ENCODE data around the gene TBC1D2B.

Gene TBC1D2B

GRCh38 chr15:78083687-78084448, 6.4 kb upstream of the TBC1D2B start:
- H3K36me3 Mint-ChIP-seq = no peaks in the 10 kb centered on the region
- peak overlapping the region; percentile 11 for H3K27ac Mint-ChIP-seq
- no peak overlapping the region for H3K4me3 Mint-ChIP-seq
- H3K9me3 Mint-ChIP-seq = no peaks in the 10 kb centered on the region
- DNase-seq (ENCODE audit: low spot score in 2 of 2) = no peak
- ATAC-seq = no peak
- peaks cover 13% of the 10 kb centered on the region for H3K4me1 Mint-ChIP-seq

GRCh38 chr15:78083186-78083585, 5.7 kb upstream of the TBC1D2B start:
- DNase-seq (ENCODE audit: low spot score in 2 of 2) (no peak), ATAC-seq (no peak)
- H3K4me1 Mint-ChIP-seq = peaks cover 16% of the 10 kb centered on the region
- H3K4me3 Mint-ChIP-seq = no peak overlapping the region
- no peaks in the 10 kb centered on the region for H3K36me3 Mint-ChIP-seq
- H3K9me3 Mint-ChIP-seq = no peaks in the 10 kb centered on the region
- H3K27ac Mint-ChIP-seq = peak overlapping the region; percentile 11

- no peak for ATAC-seq
These were observed 5.2 kb upstream of the TBC1D2B start for GRCh38 chr15:78082743-78083110.

DNA sequence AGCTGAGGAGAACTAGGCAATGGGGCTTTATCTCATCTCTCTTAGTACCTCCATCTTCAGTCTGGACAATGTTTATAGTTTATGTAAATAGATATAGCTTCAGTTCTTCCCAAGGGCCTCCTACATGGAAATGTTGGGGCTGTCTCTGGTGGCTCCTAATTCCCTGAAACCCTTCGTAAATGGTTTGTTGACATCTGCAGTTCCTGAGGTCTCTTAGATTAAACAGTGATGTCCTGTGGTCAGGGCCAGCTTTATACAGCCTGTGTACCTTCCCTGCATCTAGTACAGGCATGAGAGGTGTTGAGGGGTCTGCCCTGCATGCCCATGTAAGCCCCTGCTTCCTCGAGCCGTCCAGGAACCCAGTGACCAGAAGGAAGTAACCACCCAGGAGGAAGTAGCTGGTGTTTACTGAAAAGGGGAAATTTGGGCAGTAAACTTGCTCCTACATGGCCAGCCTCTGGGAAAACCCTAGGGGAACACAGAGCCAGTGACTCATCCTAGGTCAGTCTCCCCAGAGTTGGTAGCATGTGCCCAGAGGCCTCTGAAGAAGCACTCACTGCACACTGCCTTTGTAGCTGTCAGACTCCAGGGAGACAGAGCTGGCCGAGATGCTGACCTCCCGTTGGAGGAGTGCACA, 4.7 kb upstream of the TBC1D2B start:
- peaks cover 21% of the 10 kb centered on the region for H3K4me1 Mint-ChIP-seq
- peak overlapping the region; percentile 11 for H3K27ac Mint-ChIP-seq
- DNase-seq (ENCODE audit: low spot score in 2 of 2) (no peak), ATAC-seq (peak; percentile 48)
- H3K4me3 Mint-ChIP-seq = no peak overlapping the region
- H3K36me3 Mint-ChIP-seq = no peaks in the 10 kb centered on the region
- no peaks in the 10 kb centered on the region for H3K9me3 Mint-ChIP-seq

More at GRCh38 chr15:78082743-78083110, 5.2 kb upstream of the TBC1D2B start:
- Mint-ChIP-seq H3K27ac (peak overlapping the region; percentile 11), H3K9me3 (no peaks in the 10 kb centered on the region), H3K36me3 (no peaks in the 10 kb centered on the region), H3K4me1 (peaks cover 21% of the 10 kb centered on the region), H3K4me3 (no peak overlapping the region)
- DNase-seq (ENCODE audit: low spot score in 2 of 2) = no peak

DNA sequence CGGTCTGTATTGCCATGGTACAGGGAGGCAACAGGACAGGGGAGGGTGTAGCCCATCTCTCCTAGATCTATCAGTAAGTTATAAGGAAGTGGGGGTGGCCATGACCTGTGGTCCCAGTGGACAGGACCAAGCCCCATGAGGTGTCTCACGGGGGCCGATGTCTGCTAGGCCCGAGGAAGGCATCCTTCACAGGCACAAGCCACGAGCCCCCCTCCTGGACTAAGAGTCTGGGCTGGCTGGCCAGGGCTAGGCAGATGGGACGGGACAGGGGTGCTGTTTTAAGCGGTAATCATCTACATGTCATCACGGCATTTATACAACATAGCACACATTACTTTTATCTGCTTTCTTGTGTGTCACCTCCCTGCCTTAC, 2.6 kb upstream of the TBC1D2B start:
- H3K4me1 Mint-ChIP-seq = peaks cover 32% of the 10 kb centered on the region

GRCh38 chr15:78079298-78080087, 2.0 kb upstream of the TBC1D2B start:
- ATAC-seq (no peak), DNase-seq (ENCODE audit: low spot score in 2 of 2) (no peak)
- H3K9me3 Mint-ChIP-seq = no peaks in the 10 kb centered on the region
- peaks cover 37% of the 10 kb centered on the region for H3K4me1 Mint-ChIP-seq
- peak overlapping the region; percentile 79 for H3K27ac Mint-ChIP-seq
- peaks cover 11% of the 10 kb centered on the region for H3K36me3 Mint-ChIP-seq
- no peak overlapping the region for H3K4me3 Mint-ChIP-seq

More for the DNA sequence above, 2.6 kb upstream of the TBC1D2B start:
- ATAC-seq (no peak), DNase-seq (ENCODE audit: low spot score in 2 of 2) (no peak)
- Mint-ChIP-seq H3K27ac (peak overlapping the region; percentile 79), H3K36me3 (peaks cover 11% of the 10 kb centered on the region), H3K4me3 (no peak overlapping the region), H3K9me3 (no peaks in the 10 kb centered on the region)

DNA sequence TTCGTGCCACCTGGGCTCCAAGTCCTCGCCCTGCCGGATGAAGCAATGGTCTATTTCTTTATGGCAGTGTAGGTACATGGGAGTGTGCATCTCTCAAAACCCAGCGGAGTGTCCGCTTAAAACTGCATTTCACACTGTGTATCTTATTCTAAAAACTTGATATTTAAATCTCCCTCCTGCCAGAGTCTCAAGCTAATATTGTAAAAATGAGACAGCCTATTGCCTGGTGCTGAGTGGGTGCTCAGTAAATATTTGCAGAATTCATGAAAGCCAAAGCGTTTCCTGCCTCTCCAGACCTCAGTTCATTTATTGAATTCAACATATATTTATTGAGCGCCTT, 330 bp upstream of the TBC1D2B start:
- Mint-ChIP-seq H3K4me1 (peaks cover 46% of the 10 kb centered on the region), H3K36me3 (peaks cover 11% of the 10 kb centered on the region), H3K9me3 (no peaks in the 10 kb centered on the region), H3K4me3 (peak overlapping the region; percentile 97), H3K27ac (peak overlapping the region; percentile 86)
- no peak for DNase-seq (ENCODE audit: low spot score in 2 of 2)
- peak; percentile 5 for ATAC-seq

DNA sequence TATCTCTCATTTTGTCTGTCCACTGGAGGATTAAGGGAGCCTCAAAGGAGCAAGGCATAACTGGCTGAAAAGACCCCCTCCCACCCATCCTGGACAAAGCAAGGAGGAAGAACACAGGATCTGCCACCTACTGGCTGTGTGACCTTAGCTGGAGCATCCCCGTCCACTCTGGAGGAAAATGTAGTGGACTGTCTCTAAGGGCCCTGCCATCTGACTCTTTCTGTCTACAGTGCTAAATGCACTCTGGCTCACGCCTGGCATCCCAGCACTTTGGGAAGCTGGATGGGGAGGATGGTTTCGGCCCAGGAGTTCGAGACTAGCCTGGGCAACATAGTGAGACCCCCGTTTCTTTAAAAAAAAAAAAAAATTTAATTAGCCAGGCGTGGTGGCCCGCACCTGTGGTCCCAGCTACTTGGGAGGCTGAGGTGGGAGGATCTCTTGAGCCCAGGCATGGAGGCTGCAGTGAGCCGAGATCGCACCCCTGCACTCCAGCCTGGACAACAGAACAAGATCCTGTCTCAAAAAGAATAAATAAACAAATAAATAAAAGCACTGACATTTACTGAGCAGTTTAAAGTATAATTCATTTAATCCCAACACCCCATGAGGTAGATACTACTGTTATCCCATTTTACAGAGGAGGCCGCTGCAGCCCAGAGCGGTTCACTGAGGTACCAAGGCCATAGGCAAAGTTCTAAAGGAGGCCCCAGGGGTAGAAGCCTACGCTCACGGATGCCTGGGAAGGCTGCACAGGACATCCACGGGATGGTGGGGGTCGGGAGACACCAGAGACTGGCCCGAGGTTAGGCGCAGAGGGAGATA, 1.1 kb downstream of the TBC1D2B start:
- H3K4me1 Mint-ChIP-seq = peaks cover 50% of the 10 kb centered on the region
- H3K4me3 Mint-ChIP-seq = peak overlapping the region; percentile 97
- DNase-seq (ENCODE audit: low spot score in 2 of 2) (no peak), ATAC-seq (peak; percentile 43)
- H3K9me3 Mint-ChIP-seq = no peaks in the 10 kb centered on the region
- peaks cover 11% of the 10 kb centered on the region for H3K36me3 Mint-ChIP-seq
- H3K27ac Mint-ChIP-seq = peak overlapping the region; percentile 94

DNA sequence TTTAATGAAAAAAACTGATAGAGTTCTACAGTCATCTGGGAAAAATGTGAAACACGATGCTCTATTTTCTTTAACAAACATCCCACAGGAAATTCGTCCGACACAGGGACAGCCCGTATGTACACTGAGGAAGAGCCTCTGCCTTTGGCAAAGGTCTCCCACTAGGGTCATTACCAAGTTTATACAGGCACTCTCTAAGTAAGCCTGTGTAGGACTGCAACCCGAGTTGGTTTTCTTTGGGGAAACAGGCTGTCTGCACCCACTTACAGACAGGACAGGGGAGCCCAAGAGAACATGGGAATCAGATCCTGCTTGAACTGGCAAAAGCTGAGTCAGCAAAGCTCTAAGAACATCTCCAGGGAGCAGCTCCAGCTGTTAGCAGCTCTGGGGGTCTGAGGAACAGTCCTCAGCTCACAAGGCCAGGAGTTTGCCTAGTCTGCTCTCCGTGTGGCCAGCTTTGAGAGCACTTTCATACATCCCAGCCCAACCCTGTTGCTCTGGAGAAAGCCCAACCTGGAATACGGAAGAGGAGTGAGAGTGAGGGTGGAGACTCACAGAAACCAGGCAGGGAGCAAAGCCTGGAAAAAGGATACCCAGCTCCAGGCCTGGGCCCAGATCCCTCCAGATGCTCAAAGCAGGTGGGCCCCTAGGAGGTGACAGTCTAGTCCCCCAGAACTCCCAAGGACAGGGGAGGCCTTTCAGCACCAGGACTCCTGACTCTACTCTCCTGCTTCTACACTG, 1.9 kb downstream of the TBC1D2B start:
- Mint-ChIP-seq H3K36me3 (peaks cover 11% of the 10 kb centered on the region), H3K27ac (peak overlapping the region; percentile 94), H3K9me3 (no peaks in the 10 kb centered on the region), H3K4me3 (peak overlapping the region; percentile 97), H3K4me1 (peaks cover 53% of the 10 kb centered on the region)
- DNase-seq (ENCODE audit: low spot score in 2 of 2) = no peak
- ATAC-seq = no peak

DNA sequence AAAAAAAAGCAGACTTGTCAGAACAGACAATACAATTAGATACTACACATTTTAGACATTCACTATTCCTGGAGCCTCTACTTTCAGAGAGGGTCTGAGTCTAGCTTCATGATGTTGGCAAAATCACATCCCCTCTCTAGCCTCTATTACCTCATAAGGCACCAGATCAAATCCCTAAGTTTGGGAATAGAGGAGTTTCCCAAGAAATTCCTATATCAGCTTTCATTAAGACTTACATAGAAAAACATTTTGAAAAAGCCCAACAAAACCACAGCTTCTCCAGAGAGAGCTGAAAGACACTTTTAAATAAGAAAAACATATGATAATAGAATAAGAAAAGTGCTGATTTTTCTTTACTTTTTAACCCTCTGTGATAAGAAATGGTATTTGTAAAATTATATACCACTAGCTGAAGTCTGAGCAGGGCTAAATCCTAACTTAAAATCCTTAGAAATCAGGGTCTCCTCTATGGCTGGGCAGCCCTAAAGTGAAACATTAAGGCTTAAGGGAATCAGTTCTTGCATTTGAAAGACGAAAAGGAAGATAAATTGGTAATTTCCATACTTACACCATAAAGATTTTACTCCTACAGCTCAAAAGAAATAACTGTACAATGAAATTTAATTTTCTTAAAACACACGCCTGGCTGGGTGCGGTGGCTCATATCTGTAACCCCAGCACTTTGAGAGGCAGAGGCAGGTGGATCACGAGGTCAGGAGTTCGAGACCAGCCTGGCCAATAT, 4.3 kb downstream of the TBC1D2B start:
- peak overlapping the region; percentile 8 for H3K27ac Mint-ChIP-seq
- H3K36me3 Mint-ChIP-seq = peaks cover 17% of the 10 kb centered on the region
- H3K4me3 Mint-ChIP-seq = peak overlapping the region; percentile 97
- ATAC-seq = no peak
- no peak for DNase-seq (ENCODE audit: low spot score in 2 of 2)
- no peaks in the 10 kb centered on the region for H3K9me3 Mint-ChIP-seq
- H3K4me1 Mint-ChIP-seq = peaks cover 46% of the 10 kb centered on the region

DNA sequence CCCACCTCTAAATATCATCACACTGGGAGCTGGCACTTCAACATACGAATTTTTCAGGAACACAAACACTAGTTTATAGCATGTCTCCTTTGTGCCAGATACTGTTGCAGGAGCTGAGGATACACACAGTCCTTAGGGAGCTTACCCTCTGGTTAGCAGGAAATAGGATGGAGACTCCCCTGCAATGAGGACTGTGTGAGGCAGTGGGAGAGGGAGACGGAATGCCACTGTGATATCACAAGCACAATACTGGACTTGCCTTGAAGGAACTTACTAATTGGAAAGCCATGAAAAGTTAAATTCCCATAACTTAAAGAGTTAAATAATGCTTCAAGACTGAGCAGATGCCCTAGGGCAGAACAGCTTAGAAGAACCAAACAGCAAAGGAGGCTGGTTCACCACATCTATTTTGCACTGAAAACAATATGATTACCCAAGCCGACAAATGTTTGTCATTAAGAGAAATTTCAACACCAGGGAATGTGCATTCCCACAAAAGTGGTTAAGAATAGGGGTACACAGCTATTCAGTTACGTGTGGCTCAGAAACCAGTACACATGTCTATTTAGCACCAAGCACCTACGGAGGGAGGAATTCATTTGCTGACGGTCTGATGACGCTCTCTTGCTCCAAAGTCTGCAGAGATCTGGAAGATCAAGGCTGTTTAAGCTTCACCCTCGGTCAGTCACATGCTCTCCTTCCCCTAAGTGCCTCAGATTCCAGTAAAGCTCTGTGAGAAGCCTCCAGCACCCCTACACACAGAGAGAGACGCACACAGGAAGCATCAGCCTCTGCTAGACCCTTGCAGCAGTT, 5.2 kb downstream of the TBC1D2B start:
- ATAC-seq (no peak), DNase-seq (ENCODE audit: low spot score in 2 of 2) (no peak)
- Mint-ChIP-seq H3K9me3 (no peaks in the 10 kb centered on the region), H3K4me3 (peak overlapping the region; percentile 97), H3K27ac (peak overlapping the region; percentile 8), H3K36me3 (peaks cover 17% of the 10 kb centered on the region), H3K4me1 (peaks cover 41% of the 10 kb centered on the region)

- Mint-ChIP-seq H3K4me3 (no peak overlapping the region), H3K36me3 (peaks cover 17% of the 10 kb centered on the region), H3K4me1 (peaks cover 41% of the 10 kb centered on the region), H3K27ac (peak overlapping the region; percentile 8), H3K9me3 (no peaks in the 10 kb centered on the region)
- DNase-seq (ENCODE audit: low spot score in 2 of 2) (no peak), ATAC-seq (no peak)
These were observed 6.1 kb downstream of the TBC1D2B start for GRCh38 chr15:78071383-78071782.

DNA sequence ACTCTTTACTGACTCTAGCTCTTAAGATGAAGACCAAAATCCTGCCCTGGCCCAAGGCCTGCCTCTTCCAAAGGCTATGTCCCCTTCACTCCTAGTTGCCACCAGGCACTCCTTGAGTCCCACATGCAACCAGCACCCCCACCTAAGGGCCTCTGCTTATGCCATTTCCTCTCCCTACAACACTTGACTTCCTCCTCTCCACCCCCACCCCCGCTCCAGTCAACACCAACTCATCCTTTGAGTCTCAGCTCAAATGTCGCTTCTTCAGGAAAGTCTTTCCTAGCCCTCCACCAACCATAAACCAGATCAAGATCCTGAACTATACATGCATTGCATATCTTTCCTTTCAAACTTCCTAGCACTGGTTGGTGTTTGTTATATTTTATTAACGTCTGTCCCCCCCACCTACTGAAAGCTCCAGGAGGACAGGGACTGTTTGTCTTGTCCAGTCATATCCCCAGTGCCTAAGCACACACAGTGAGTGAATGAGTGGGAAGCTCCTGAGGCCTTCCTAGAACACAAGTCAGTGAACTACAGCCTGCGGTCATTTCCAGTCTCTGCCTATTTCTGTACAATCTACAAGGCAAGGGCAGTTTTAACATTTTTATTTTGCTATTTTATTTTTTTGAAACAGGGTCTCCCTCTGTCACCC, 7.3 kb downstream of the TBC1D2B start:
- Mint-ChIP-seq H3K4me1 (peaks cover 30% of the 10 kb centered on the region), H3K4me3 (no peak overlapping the region), H3K36me3 (peaks cover 6% of the 10 kb centered on the region), H3K27ac (no peak overlapping the region), H3K9me3 (no peaks in the 10 kb centered on the region)
- ATAC-seq (peak; percentile 57), DNase-seq (ENCODE audit: low spot score in 2 of 2) (peak in 1 of 2 donors; percentile 55)

Data from stimulated activated effector memory CD8-positive, alpha-beta T cell treated with anti-CD3 and anti-CD28 coated beads, Interleukin-12 subunit alpha, Interleukin-12 subunit beta, amount 100 ng/mL, for 72 hours (primary cell).